Neutrophil (primary cell): ENCODE results near the gene PTGIR.

Experiments
- H3K27ac ChIP-seq: fragments of 200-600 bp; sonication (generic); 2 replicates; pipeline ENCODE4 v1.5.1; 2016; ENCODE audit warnings: mild to moderate bottlenecking, moderate library complexity
- H3K27me3 ChIP-seq: fragments of 200-600 bp; sonication (generic); 2 replicates; pipeline ENCODE4 v1.6.0; 2016; ENCODE audit warnings: mild to moderate bottlenecking
- H3K36me3 ChIP-seq: fragments of 200-600 bp; sonication (generic); 2 replicates; pipeline ENCODE4 v1.5.1; 2017
- H3K4me1 ChIP-seq, 2 experiments: fragments of 200-600 bp in 1 of 2; sonication (generic) in 1 of 2; 1 replicate in 1 of 2; 2 replicates in 1 of 2; pipeline versions ENCODE4 v1.5.1 to v1.6.1; 2013 to 2016; ENCODE audit warnings: low read depth in 1 of 2, low read length in 1 of 2, mild to moderate bottlenecking in 1 of 2, moderate library complexity in 1 of 2; ENCODE audit not compliant: control insufficient read depth in 1 of 2, insufficient read depth in 1 of 2
- H3K4me3 ChIP-seq, 2 experiments: fragments of 200-600 bp in 1 of 2; sonication (generic) in 1 of 2; 1 replicate in 1 of 2; 2 replicates in 1 of 2; pipeline ENCODE4 v1.5.1; 2013 to 2016; ENCODE audit warnings: low read depth in 1 of 2, low read length in 1 of 2, mild to moderate bottlenecking in 1 of 2, moderate library complexity in 1 of 2
- H3K9me3 ChIP-seq: fragments of 200-600 bp; sonication (generic); 2 replicates; pipeline ENCODE4 v1.5.1; 2016
- CTCF ChIP-seq: fragments of 200-600 bp; sonication (generic); IDR thresholded peaks from 2 replicates; pipeline ENCODE4 v1.5.1; 2016; ENCODE audit warnings: antibody characterized with exemption

Gene PTGIR

GRCh38 chr19:46621191-46622117 is 3.4 kb downstream of the PTGIR start:
- H3K27me3 ChIP-seq = peaks cover 45% of the 10 kb centered on the region
- no peak for TF ChIP-seq CTCF
- H3K36me3 ChIP-seq = no peaks in the 10 kb centered on the region
- peaks cover 3 to 12% of the 10 kb centered on the region in 2 experiments for H3K4me1 ChIP-seq
- no peak overlapping the region for H3K4me3 ChIP-seq
- H3K27ac ChIP-seq = no peak overlapping the region
- no peaks in the 10 kb centered on the region for H3K9me3 ChIP-seq

GRCh38 chr19:46620716-46621115 is 4.2 kb downstream of the PTGIR start:
- H3K36me3 ChIP-seq = no peaks in the 10 kb centered on the region
- no peak for TF ChIP-seq CTCF
- no peaks in the 10 kb centered on the region for H3K9me3 ChIP-seq
- H3K4me1 ChIP-seq = peaks cover 3 to 12% of the 10 kb centered on the region in 2 experiments
- no peak overlapping the region for H3K27ac ChIP-seq
- no peak overlapping the region for H3K4me3 ChIP-seq
- peaks cover 45% of the 10 kb centered on the region for H3K27me3 ChIP-seq

- H3K9me3 ChIP-seq = no peaks in the 10 kb centered on the region
Measured at GRCh38 chr19:46620267-46620666, 4.6 kb downstream of the PTGIR start.

GRCh38 chr19:46618670-46619231 is 6.1 kb downstream of the PTGIR start:
- Histone ChIP-seq H3K9me3 (no peaks in the 10 kb centered on the region), H3K4me1 (peaks cover 3 to 12% of the 10 kb centered on the region in 2 experiments), H3K36me3 (no peaks in the 10 kb centered on the region), H3K27me3 (peaks cover 29% of the 10 kb centered on the region), H3K4me3 (no peak overlapping the region), H3K27ac (no peak overlapping the region)
- no peak for TF ChIP-seq CTCF

More at GRCh38 chr19:46620267-46620666, 4.6 kb downstream of the PTGIR start:
- no peak for TF ChIP-seq CTCF
- H3K27me3 ChIP-seq = peaks cover 42% of the 10 kb centered on the region
- no peak overlapping the region for H3K27ac ChIP-seq
- peaks cover 3 to 12% of the 10 kb centered on the region in 2 experiments for H3K4me1 ChIP-seq
- H3K36me3 ChIP-seq = no peaks in the 10 kb centered on the region
- no peak overlapping the region for H3K4me3 ChIP-seq

GRCh38 chr19:46617601-46618000 is 7.3 kb downstream of the PTGIR start:
- Histone ChIP-seq H3K4me3 (no peak overlapping the region), H3K36me3 (no peaks in the 10 kb centered on the region), H3K27ac (no peak overlapping the region), H3K9me3 (no peaks in the 10 kb centered on the region), H3K27me3 (peaks cover 30% of the 10 kb centered on the region), H3K4me1 (peaks cover 3 to 12% of the 10 kb centered on the region in 2 experiments)
- TF ChIP-seq CTCF = no peak
